NCI-H1092 (cell line): ENCODE data around the gene VDR.
"Not testable (repeated sequence)": the region's sequence is repeated elsewhere in the genome, so short reads cannot be mapped to it uniquely, and the experiment has no call there.

Experiments
- DNase-seq: peaks from one replicate; lab custom pipeline; 2025; lab: John Stamatoyannopoulos, UW

VDR gene

DNA sequence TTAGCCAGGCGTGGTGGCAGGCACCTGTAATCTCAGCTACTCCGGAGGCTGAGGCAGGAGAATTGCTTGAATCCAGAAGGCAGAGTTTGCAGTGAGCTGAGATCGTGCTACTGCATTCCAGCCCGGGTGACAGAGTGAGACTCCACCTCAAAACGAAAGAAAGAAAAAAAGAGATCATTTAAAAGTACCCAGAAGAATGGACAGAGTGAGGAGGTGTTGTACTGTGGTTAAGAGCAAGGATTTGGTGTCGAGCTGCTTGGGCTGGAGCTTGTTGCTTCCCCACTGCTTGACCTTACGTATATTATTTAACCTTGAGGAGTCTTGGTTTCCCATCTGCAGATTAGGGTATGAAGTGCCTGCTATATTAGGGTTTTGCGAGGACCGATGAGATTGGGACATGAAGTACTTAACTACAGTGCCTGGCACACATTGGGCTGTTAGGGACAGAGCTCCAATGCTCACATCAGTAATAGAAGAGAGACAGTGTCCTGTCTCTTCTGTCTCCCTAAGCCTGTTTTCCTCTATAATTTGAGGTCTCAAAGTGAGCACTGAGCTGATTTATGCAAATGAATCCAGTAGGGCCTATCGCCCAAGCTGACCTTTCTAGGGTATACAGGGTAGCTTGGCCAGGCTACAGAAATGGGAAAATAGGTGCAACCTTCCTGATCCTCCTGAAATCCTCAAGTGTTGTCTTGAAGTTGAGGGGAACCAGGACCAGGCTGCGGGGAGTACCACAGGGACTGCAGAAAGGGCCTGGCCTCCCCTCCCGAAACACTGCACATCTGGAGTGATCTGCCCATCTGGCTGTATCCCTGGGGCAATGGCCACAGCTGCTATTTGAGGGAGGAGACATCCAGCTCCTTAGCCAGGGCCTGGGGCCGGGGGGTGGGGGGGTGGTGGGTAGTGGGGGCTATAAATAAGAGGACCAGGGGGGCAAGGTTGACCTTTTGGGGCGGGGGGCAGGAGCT lies 76.5 kb downstream of the VDR start:
- no peak for DNase-seq

DNA sequence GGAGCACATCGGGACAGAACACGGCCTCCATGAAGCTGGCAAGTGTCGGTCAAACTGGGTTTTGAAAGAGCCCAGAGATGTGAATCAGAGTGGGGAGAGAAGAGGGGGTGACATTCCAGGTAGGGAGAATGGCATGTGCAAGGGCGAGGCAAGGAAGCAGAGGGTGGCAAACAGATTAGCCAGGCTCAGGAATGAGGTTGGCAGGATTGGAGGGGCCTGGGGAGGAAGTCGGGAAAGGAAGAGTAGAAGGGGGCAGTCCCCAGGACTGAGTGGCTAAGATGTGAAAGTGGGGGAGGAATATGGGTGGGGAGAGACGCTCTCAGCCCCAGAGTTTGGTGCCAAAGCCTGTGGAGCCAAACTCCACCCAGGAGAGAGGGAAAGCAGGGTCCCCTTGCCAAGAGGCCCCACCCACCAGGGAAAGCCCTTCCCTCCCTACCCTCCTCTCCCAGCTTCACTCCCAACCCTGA lies 79.6 kb downstream of the VDR start:
- DNase-seq = no peak

DNA sequence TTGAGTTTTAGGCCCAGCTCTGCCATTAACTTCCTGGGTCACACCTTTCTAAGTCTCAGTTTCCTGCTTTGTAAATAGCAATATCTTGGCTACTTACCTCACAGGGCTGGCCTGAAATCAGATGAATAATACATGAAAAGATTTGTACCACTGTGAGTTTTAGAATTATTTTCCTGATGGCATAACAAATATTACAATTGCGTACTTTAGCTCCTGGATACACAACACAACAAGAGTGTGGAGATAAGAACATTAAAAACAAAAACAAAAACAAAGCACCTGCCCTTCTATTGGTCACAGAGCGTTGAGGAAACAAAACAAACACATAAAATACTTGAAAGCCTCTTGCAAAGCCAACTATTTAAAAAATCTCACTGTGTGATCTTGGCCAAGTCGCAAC lies 80.2 kb downstream of the VDR start:
- DNase-seq = no peak

DNA sequence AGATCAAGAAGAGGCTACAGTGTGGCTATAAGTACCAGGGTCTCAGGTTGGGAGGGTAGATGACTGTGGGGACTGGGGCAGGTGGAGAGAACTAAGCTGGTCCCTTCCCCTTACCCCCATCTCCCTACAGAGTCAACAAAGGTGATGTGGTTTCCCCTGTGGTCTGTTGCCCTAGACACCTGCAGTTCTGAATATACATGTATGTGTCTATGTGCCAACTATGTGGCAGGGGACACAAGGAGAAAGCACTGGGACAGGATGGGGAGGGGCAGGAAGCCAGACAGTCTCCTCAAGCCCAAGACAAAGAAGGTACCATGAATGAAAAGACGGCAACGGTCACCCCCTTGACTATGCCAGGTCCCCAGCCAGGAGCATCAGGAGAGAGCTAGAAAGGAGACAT lies 80.6 kb downstream of the VDR start:
- no peak for DNase-seq

DNA sequence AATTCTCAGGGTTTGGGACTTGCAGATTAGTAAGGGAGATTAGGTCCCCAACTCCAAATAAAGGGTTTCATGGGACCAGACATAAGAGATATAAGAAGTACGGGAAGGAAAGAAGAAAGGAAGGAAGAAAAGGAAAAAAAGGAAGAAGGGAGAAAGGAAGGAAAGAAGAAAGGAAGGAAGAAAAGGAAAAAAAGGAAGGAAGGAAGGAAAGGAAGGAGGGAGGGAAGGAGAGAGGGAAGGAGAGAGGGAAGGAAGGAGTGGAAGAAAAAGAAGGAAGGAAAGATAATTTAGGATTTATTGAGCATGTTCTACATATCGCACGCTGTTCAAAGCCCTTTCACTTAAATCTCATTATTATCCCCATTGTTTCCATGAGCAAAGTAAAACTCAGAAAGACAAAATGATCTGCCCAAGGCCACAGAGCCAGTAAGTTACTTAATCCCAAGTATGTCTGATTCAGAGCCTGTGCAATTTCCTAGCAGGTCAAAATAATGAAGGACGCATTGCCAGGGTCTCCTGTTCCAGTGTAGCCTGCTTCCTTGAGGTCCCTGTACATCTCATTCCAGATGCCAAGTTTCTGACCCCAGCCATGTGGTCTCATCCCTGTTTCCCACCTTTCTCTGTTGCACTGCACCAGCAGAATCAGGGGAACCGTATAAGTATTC lies 81.2 kb downstream of the VDR start:
- DNase-seq = no peak

DNA sequence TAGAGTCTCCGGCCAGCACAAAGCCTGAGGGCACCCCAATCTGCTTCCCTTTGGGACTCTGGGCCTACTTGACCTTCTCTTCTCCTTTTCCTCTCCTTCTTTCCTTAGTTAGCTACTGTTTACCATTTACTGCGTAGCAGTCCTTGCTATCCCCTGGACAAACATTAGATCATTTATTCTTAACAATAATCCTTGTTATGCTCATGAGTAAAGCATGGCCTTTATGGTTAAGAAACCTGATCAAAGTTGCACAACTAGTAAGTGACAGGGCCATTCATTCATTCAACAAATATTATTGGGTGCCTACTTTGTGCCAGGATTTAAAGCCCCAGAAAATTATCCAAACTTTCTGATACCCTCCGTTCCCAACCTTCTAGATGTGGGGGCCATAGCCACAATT lies 81.9 kb downstream of the VDR start:
- no peak for DNase-seq

DNA sequence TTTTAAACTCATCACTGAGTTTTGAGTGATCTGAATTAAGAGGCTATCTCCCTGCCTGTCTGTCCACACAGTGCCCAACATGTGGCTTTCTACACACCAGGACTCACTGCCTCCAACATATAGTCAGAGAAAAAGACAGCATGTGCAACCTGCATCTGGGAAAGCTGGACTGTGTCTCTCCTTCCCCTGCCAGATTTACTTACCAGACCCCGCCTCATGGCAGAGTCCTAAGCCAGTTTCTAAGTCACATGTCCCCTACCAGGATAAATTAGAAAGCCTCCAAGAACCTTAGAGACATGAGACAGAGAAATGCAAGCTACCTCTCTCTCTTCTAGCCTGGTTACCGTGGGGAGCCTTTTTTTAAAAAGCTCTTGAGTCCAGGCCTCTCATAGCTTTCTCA lies 82.4 kb downstream of the VDR start:
- DNase-seq = no peak

DNA sequence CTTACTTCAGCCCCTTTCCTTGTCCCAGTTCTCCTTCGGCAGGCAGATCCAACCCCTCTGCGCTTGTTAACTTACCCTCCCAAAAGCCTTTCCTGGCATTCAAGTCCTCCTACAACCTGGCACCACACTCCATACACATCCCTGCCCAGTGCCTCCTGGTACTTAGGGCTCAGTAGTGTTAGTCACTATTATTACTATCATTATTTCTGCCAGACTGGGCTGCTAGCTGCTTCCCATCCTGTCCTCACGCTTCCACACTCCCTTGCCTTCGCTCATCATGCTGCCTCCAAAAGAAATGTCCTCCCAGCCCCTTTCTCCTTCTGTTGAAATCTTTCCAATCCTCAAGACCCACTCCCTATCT lies 83.5 kb downstream of the VDR start:
- DNase-seq = no peak

DNA sequence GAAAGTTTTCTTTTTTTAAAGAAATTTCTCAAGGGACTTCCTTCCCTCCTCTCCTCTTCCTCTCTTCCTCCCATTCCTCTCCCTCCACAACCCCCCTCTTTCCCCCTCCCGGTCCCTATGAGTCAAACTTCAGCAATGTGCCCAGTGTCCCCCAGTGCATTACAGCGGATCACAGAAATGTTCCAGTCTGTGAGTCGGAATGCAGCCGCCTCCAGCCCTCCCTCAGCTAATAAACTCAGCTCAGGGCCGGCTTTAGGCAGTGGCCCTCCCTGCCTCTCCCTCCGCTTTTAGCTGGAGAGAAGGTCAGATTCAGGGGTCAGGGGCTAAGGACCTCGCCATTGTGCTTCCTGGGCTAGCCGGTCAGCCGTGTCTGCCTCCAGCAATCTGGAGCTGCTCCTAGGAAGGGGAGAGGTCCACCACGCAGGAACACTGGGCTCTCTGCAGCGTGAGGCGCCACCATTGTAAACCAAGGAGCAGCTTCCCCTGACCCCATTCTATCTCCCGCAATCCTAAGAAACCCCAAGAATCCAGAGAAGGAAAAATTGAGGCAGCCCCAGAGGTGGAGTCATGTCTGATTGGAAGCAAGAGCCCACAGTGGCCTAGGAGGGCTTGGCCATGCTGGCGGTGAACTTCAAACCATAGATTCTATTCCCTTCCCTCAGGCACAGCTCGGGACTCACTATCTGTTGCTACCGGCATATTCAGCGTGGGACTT lies 84.0 kb downstream of the VDR start:
- no peak for DNase-seq

DNA sequence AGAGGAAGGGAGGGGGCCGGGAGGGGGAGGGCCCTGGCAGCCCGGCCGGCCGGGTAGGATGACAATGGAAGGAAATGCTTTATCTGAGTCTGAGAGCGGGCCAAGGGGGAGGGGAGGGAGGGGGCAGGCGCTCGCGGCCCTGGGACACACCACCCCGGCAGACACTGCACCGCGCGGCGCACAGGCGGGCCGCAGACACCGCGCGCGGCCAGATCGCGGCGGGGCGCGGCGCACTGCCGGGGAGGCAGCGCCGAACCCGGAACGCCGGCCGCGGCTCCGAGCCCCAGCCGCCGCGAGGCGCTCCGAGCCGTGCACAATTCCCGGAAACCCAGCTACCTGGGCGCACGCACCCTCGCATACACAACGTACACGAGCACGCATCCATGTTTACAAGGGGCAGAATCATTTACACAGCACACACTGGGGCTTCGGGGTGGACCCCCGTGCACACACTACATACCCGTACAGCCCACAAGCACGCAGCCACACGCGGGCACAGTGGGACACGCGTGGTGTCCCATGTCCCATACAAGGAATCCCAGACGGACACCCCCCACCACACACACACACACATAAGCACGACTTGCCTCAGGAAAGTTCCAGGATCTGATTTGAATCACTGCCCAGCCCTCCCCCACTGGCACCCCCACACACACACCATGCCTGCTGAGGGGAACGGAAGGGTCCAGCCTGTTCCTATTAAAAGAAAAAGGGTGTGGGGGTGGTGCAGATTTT lies 84.7 kb downstream of the VDR start, which contains the start of gene HDAC7:
Gene HDAC7, minus strand, starts transcription at position 8 of the 735 bp plus-strand sequence. CDS start 118 bp downstream, outside the sequence.
- peak; percentile 68 for DNase-seq

DNA sequence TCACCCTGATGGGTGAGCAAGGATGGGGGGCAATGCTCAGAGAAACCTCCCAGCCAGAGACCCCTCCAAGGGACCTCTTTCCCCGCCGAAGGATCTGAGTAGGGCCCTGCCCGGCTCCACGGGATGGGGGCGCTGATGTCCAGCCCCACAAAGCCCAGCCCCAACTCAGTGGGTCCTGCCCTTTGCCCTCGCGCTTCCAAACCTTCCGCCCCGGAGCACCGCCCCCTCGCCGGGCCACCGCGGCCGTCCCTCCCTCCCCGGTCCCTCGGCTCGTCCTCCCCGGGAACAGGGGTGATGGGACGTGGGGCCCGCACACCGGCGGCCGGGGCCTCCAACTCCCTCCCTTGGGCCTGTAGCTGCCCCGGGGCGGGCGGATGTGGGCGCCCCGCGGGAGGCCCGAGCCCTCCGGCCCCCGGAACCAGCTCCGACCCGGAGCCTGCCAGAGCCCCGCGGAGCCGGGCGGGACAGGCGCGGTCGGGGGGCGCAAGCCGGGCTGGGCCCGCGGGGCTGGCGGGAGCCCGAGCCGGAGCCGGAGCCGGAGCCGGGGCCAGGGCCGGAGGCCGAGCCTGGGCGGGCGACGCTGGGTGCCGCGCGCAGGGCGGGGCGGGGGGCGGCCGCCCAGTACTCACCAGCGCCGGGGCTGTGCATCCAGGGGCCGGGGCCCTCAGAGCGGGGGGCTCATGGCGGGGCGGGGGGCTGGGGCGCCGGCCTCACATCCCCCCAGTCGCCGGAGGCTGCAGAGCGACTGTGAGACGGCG lies 85.5 kb downstream of the VDR start:
- no peak for DNase-seq

DNA sequence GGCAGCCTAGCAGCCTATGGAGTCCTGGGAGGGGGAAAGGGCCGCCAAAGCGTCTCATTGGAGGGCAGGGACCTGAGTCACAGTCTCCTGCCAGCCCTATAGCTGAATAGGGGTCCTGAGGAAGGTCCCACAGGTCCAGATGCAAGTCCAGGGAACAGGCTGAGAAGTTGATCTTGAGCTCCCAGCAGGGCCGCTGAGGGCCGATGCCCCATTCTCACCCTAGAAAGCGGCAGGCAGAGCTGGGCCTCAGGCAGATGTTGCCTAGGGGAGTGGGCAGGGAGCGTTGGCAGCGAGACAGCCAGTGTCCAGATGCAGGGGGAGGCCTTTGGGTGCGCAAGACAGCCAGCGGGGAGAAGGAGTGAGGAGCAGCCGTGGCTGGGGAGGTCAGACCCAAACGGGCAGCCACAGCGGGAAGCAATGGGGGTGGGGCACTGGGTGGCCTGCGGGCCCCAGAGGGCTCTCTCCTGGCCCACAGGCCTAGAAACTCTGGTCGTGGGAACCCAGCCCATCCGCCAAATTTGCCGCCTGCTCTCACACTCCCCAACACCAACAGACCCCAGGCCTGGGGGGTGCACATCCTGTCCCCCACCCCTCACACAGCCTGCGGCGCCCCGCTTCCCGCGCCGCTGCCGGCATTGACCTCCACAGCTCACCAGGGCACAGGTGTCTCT lies 86.2 kb downstream of the VDR start:
- no peak for DNase-seq

DNA sequence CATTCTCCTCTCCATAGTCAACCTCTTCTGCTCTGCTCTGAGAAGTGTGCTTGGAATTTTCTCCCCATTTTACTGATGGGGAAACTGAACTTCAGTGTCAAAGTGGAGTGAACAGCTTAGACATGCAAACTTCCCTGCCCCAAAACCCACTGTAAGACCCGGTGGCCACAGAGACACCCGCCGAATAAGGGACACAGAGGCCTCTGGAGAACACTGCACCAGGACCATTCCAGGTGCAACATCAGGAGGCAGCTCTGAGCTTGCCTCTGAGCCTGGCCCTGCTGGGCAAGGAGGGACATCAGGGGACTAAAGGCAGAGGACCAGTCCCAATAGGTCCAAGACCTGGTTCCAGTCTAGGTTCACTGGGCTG lies 86.8 kb downstream of the VDR start:
- no peak for DNase-seq

DNA sequence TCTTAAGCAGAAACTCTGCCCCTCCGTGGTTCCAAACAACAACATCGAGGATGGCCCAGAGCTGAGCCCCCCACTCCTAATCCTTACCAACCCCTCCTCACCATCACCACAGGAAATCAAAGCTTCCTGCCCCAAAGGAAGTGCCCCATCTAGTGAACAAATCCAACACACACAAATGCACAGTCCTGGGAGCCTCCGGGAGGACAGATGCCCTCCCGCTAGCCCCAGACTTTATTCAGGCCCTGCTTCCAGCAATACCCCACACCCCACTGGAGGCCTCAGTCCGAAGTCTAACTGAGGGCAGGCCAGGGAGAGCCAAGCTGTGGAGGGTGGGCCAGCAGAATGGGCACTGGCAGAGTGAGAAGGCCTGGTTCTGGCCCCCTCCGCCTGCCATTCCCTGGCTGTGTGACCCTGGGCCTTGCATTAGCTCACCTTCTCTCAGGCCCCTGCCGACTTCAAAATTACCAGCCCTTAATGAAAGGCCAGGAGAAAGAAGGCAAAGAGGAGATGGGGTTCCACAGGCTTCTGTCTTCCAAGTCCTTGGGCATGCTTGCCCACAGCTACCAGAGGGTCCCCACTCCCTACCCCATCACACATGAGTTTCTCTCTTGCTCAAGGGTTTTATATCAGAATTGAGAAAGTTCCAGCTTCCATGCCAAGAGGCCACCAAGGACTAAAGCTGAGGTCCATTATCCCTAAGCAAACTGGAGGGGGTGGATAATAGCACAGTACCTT lies 87.4 kb downstream of the VDR start:
- DNase-seq = no peak

DNA sequence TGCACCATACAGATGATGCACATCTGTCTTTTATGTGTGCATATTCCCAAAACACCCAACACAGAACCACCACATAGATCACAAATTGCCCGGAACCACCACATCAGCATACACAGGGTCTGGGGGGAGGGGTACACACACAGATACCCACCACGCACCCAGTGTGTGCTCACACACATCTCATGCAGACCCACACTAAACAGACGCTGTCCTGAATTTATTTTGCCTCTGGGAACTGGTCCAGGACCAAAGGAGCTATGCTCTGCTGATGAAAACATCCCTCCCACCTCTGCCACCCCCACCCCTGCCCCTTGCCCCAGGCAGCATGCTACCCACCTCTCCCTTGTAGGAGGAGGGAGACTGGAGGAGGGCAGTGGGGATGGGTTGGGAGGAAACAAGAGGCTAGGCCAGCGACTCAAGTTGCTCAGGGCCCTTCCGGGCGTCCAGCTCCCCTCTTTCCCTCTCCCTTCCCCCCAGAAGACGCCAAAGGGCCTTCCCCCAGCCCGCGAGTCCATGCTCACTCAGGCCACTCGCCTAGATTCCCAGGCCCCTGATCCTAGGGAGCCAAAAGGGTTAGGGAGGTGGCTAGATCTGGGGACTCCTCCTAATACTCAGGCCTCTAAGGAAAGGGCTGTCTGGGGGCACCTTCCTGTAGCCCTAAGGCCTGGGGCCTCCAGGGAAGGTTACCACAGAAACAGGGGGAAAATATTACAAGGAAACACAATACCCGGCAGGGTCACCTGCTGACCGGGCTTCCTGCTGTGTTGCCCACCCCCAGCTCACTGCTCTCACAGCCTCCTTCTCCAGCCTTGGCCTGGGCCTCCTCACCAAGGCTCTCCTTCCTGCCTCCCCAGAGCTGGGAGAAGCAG lies 88.2 kb downstream of the VDR start:
- DNase-seq = no peak

DNA sequence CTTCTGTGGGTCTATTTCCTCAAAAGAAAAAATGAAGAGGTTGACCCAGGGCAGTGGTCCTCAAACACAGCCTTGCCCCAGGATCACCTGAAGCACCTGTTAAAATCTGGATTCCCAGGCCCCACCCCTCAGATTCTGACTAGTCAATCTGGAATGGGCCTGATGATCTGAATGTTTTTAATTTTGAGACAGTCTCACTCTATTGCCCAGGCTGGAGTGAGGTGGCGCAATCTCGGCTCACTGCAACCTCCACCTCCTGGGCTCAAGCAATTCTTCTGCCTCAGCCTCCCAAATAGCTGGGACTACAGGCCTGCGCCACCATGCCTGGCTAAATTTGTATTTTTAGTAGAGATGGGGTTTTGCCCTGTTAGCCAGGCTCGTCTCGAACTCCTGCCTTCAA lies 89.3 kb downstream of the VDR start:
- not testable (repeated sequence) for DNase-seq

DNA sequence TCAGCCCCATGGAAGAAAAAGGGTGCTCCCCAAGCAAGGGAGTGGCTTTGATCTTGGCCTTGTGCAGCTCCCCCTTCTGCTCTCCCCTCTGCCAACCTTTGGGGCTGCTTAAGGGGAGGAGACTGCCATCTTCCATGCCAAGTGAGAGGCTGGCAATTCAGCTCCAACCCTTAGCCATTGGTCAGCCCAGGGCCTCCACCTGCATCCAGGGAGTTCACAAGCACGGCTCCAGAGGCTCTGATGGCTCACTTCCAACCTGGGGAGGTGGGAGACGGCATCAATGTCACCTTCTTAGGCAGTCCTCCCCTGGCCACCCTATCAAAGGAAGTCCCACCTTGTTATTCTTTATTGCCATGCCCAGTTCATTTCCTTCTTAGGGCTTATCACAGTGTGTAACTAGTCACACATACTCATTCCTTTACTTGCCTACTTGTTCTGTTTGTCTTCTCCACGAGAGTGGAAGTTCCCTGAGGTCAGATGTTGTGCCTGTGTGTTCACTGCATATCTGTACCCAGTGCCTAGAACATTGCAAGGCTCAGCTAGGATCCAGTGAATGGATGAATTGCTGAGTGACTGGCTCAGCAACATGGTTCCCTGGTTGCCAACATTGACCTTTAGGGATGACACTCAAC lies 90.1 kb downstream of the VDR start:
- no peak for DNase-seq

DNA sequence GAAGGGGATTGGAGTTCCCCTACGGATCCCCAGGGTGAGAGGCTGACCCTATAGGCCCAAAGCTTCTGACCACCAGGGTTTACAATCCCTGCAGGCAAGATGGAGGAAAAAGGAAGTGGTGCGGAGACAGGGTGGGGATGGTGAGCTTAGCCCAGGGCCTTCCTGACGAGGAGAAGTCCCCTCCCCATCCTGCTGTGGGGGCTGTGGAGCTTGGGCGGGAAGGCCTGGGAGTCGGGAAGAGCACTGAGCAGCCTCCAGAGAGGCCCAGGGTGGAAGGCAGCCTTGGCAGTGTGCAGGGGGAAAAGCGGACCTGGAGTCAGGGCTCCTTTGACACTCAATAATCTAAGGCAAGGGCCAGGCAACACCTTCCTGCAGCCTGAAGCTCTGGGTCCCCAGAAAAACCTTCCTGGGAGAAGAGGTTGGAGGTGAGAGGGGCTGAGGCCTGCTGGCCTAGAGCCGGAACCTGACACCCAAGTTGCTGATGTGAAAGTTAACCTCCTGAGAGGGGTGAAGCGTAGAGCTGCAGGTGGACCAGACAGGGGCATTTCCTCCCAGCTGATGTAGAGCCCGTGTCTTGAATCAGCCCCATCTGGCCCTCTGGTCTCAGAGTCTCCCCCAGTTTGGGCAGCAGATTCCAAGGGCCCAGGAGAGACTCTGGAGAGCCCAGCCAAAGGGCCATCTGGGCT lies 91.1 kb downstream of the VDR start:
- DNase-seq = no peak
